ENCODE results near the gene CDH4. TPM values are rescaled to one million over a fixed set of nuclear protein-coding genes. Genes with fewer than 3 reads are reported as not detected.
A peak's percentile ranks its signal among the peaks of the same experiment; 100 is the strongest.

The CDH4 gene
- total and polyA plus RNA-seq, 2 of the 13 experiments (the other 11 are each of a cell fraction or from before 2014, with no cell fraction given) = not detected

DNA sequence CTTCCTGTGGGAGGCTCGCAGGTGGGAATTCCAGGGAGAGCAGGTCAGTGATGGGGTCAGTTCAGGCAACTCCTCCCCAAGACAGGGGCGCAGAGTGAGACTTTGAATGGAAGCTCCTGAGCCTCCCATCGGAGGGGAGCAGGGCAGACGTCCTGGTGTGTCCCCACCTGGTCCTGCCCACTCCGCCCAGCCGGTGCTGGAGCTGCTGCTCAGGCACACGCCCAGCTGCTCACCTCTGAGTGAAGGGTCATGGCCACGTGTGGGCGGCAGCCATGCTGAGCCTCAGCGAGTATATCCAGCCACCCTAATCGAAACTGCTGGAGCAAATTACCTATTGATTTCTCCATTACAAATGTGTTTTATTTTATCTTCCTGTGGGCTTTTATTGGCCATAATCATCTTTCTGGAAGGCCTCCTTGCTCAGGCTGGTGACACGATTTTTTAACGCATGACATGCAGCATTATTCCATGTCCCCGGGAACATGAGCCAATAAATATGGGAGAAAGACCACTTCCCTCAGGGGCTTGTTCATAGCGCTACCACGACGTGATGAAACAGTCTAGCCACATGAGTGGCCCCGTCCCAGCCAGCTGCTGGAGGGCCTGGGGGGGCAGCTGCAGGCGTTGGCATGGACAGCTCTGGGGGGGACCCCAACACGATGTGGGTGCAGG is 665.5 kb downstream of the CDH4 start (continued):
- TF ChIP-seq, protein P1, sequence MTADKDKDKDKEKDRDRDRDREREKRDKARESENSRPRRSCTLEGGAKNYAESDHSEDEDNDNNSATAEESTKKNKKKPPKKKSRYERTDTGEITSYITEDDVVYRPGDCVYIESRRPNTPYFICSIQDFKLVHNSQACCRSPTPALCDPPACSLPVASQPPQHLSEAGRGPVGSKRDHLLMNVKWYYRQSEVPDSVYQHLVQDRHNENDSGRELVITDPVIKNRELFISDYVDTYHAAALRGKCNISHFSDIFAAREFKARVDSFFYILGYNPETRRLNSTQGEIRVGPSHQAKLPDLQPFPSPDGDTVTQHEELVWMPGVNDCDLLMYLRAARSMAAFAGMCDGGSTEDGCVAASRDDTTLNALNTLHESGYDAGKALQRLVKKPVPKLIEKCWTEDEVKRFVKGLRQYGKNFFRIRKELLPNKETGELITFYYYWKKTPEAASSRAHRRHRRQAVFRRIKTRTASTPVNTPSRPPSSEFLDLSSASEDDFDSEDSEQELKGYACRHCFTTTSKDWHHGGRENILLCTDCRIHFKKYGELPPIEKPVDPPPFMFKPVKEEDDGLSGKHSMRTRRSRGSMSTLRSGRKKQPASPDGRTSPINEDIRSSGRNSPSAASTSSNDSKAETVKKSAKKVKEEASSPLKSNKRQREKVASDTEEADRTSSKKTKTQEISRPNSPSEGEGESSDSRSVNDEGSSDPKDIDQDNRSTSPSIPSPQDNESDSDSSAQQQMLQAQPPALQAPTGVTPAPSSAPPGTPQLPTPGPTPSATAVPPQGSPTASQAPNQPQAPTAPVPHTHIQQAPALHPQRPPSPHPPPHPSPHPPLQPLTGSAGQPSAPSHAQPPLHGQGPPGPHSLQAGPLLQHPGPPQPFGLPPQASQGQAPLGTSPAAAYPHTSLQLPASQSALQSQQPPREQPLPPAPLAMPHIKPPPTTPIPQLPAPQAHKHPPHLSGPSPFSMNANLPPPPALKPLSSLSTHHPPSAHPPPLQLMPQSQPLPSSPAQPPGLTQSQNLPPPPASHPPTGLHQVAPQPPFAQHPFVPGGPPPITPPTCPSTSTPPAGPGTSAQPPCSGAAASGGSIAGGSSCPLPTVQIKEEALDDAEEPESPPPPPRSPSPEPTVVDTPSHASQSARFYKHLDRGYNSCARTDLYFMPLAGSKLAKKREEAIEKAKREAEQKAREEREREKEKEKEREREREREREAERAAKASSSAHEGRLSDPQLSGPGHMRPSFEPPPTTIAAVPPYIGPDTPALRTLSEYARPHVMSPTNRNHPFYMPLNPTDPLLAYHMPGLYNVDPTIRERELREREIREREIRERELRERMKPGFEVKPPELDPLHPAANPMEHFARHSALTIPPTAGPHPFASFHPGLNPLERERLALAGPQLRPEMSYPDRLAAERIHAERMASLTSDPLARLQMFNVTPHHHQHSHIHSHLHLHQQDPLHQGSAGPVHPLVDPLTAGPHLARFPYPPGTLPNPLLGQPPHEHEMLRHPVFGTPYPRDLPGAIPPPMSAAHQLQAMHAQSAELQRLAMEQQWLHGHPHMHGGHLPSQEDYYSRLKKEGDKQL (CRISPR knock-in tag; IDR thresholded peaks at IDR 0.05; ENCODE audit: low read depth) = no peak
- TF ChIP-seq NR2C2 (CRISPR knock-in tag; IDR thresholded peaks at IDR 0.05; ENCODE audit: borderline replicate concordance) (0 out of 2 replicates have a peak, but pooled peaks have one; percentile 32), MBNL3 (CRISPR knock-in tag; conservative IDR thresholded peaks at IDR 0.05) (no peak)

DNA sequence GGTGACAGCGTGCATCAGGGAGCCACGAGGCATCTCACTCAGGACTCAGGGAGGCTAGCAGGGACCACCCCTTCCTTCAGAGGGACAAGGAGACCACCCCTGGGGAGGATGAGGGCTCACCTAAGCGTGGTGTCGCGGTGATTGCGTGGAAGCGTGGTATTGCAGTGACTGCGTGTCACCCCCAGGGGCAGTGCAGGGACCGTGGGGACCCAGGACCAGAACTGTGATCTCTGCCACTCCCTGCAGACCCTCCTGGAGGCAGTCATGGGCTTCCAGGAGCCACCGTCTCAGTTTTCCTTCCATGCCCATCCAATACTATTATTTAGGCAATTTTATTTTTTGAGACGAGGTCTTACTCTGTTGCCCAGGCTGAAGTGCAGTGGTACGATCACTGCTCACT is 666.5 kb downstream of the CDH4 start:
- BruUV-seq (replicated peaks) = no TSS peak
- FAIRE-seq = peak; percentile 56
- ChIA-PET CTCF (ENCODE audit: low intra/inter-chr PET ratio, low total read pairs) (no interaction called here), POLR2A (no interaction called here)
- Histone ChIP-seq H3K27me3 (ENCODE audit: control insufficient read depth in 1 of 2, insufficient read depth in 2 of 2, low read length in 2 of 2) (peaks cover 26 to 59% of the 10 kb centered on the region in 2 experiments; a peak in 4 of 5 replicates), H3K4me3 (replicated peaks in 1 of 3; ENCODE audit: insufficient read depth in 1 of 3, low read depth in 2 of 3, low read length in 3 of 3) (no peak overlapping the region), H3K9me3 (ENCODE audit: low read length) (no peaks in the 10 kb centered on the region), H3K4me1 (ENCODE audit: insufficient read depth, low read length) (no peaks in the 10 kb centered on the region), H3K36me3 (replicated peaks in 1 of 2; ENCODE audit: control insufficient read depth in 1 of 2, insufficient read depth in 2 of 2, low read length in 2 of 2) (no peaks in the 10 kb centered on the region), H3K79me2 (ENCODE audit: insufficient read depth, low read length) (no peaks in the 10 kb centered on the region), H3K9ac (ENCODE audit: insufficient read depth, low read depth, low read length) (no peak overlapping the region), H2AFZ (ENCODE audit: low read length) (no peak overlapping the region), H3K4me2 (ENCODE audit: low read depth, low read length) (no peak overlapping the region), H3K27ac (ENCODE audit: extremely low read length, insufficient read depth, low read length) (no peak overlapping the region), H4K20me1 (ENCODE audit: insufficient read depth, low read length) (no peaks in the 10 kb centered on the region; the same call in 1 of the 2 replicates)
- in situ Hi-C loops (cut with HindIII; ENCODE audit: extremely low pct_ligation_motif_present, low pct_unique_long_range_greater_than_20kb) (loop anchor here (5.0 kb wide), 1 partner anchor 49 kb away; no protein-coding TSS in a partner anchor), intact Hi-C loops (cut with micrococcal nuclease; ENCODE audit: unreplicated experiment) (no loop called here)
- no peak for DNase-seq (ENCODE audit: low spot score)
- peak; percentile 54 for ATAC-seq
- WGBS (ENCODE audit: low lambda C conversion rate) = 59% methylated on average over 12 of the region's 12 CpGs
- TF ChIP-seq, protein P2, sequence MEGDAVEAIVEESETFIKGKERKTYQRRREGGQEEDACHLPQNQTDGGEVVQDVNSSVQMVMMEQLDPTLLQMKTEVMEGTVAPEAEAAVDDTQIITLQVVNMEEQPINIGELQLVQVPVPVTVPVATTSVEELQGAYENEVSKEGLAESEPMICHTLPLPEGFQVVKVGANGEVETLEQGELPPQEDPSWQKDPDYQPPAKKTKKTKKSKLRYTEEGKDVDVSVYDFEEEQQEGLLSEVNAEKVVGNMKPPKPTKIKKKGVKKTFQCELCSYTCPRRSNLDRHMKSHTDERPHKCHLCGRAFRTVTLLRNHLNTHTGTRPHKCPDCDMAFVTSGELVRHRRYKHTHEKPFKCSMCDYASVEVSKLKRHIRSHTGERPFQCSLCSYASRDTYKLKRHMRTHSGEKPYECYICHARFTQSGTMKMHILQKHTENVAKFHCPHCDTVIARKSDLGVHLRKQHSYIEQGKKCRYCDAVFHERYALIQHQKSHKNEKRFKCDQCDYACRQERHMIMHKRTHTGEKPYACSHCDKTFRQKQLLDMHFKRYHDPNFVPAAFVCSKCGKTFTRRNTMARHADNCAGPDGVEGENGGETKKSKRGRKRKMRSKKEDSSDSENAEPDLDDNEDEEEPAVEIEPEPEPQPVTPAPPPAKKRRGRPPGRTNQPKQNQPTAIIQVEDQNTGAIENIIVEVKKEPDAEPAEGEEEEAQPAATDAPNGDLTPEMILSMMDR (CRISPR knock-in tag; IDR thresholded peaks at IDR 0.05) = peak; percentile 54
- 0 out of 2 replicates have a peak, but pooled peaks have one; percentile 17 for TF ChIP-seq TBX3 (IDR thresholded peaks at IDR 0.05; ENCODE audit: borderline replicate concordance)
- TF ChIP-seq KMT2B (CRISPR knock-in tag; IDR thresholded peaks at IDR 0.05) = no peak
- peak; percentile 46 for TF ChIP-seq STAG1 (CRISPR knock-in tag; IDR thresholded peaks at IDR 0.05)
- TF ChIP-seq, protein P3, sequence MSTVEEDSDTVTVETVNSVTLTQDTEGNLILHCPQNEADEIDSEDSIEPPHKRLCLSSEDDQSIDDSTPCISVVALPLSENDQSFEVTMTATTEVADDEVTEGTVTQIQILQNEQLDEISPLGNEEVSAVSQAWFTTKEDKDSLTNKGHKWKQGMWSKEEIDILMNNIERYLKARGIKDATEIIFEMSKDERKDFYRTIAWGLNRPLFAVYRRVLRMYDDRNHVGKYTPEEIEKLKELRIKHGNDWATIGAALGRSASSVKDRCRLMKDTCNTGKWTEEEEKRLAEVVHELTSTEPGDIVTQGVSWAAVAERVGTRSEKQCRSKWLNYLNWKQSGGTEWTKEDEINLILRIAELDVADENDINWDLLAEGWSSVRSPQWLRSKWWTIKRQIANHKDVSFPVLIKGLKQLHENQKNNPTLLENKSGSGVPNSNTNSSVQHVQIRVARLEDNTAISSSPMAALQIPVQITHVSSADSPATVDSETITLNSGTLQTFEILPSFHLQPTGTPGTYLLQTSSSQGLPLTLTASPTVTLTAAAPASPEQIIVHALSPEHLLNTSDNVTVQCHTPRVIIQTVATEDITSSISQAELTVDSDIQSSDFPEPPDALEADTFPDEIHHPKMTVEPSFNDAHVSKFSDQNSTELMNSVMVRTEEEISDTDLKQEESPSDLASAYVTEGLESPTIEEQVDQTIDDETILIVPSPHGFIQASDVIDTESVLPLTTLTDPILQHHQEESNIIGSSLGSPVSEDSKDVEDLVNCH (CRISPR knock-in tag; IDR thresholded peaks at IDR 0.05) = no peak
- TF ChIP-seq, protein P4, sequence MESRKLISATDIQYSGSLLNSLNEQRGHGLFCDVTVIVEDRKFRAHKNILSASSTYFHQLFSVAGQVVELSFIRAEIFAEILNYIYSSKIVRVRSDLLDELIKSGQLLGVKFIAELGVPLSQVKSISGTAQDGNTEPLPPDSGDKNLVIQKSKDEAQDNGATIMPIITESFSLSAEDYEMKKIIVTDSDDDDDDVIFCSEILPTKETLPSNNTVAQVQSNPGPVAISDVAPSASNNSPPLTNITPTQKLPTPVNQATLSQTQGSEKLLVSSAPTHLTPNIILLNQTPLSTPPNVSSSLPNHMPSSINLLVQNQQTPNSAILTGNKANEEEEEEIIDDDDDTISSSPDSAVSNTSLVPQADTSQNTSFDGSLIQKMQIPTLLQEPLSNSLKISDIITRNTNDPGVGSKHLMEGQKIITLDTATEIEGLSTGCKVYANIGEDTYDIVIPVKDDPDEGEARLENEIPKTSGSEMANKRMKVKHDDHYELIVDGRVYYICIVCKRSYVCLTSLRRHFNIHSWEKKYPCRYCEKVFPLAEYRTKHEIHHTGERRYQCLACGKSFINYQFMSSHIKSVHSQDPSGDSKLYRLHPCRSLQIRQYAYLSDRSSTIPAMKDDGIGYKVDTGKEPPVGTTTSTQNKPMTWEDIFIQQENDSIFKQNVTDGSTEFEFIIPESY (CRISPR knock-in tag; IDR thresholded peaks at IDR 0.05) = peak; percentile 60; the same call in 1 of the 2 replicates

Data from HepG2 (cell line).